ENCODE results near the gene PLA2G2C. TPM values are rescaled to one million over a fixed set of nuclear protein-coding genes. Genes with fewer than 3 reads are reported as not detected.

The PLA2G2C gene
- total RNA-seq, 4 donors from 2014 or later, result 0.33 to 0.42 (median 0.40) TPM; not detected in 1

- intact Hi-C loops (cut with DNase I), result loop anchor here (5.0 kb wide), 1 partner anchor 278 kb away; no protein-coding TSS in a partner anchor
- Histone ChIP-seq H3K27ac (replicated peaks in 1 of 4) (no peak overlapping the region), H3K36me3 (peaks cover 0 to 12% (median 5%) of the 10 kb centered on the region in 4 donors), H3K9me3 (no peaks in the 10 kb centered on the region), H3K4me3 (no peak overlapping the region), H3K4me1 (peaks cover 7 to 53% (median 50%) of the 10 kb centered on the region in 4 donors), H3K27me3 (no peaks in the 10 kb centered on the region)
- no peak for TF ChIP-seq POLR2AphosphoS5 (IDR thresholded peaks at IDR 0.05)
- WGBS, result 72% methylated on average over 4 of the region's 4 CpGs
- DNase-seq (ENCODE audit: extremely low spot score), result no peak
Measured at GRCh38 chr1:20195462-20195780, 9.1 kb upstream of the PLA2G2C start.

- no peak for DNase-seq (ENCODE audit: extremely low spot score)
- H3K36me3 ChIP-seq, result peaks cover 0 to 12% (median 5%) of the 10 kb centered on the region in 4 donors
- peak overlapping the region in 1 of 4 donors; percentile 25 for H3K27ac ChIP-seq (replicated peaks in 1 of 4)
- H3K27me3 ChIP-seq, result no peaks in the 10 kb centered on the region
- H3K9me3 ChIP-seq, result no peaks in the 10 kb centered on the region
- 46% methylated on average over 15 of the region's 15 CpGs for WGBS
- intact Hi-C loops (cut with DNase I), result loop anchor here (5.0 kb wide), 1 partner anchor 278 kb away; no protein-coding TSS in a partner anchor
- no peak overlapping the region for H3K4me3 ChIP-seq
- peaks cover 7 to 57% (median 55%) of the 10 kb centered on the region in 4 donors for H3K4me1 ChIP-seq
- peak in 1 of 2 donors; percentile 22 for TF ChIP-seq POLR2AphosphoS5 (IDR thresholded peaks at IDR 0.05)
- peak; percentile 66 to 85 (median 80) for TF ChIP-seq CTCF (IDR thresholded peaks at IDR 0.05)
- TF ChIP-seq POLR2A (IDR thresholded peaks at IDR 0.05; ENCODE audit: low read depth), result no peak
Measured at GRCh38 chr1:20194757-20195461, 8.6 kb upstream of the PLA2G2C start.

- WGBS, result 58% methylated on average over 2 of the region's 2 CpGs
- H3K9me3 ChIP-seq, result no peaks in the 10 kb centered on the region
- intact Hi-C loops (cut with DNase I), result no loop called here
- DNase-seq (ENCODE audit: extremely low spot score), result no peak
- no peak for TF ChIP-seq POLR2AphosphoS5 (IDR thresholded peaks at IDR 0.05)
- TF ChIP-seq EP300 (IDR thresholded peaks at IDR 0.05), result no peak
- no peak for TF ChIP-seq POLR2A (IDR thresholded peaks at IDR 0.05; ENCODE audit: low read depth)
- H3K4me3 ChIP-seq, result no peak overlapping the region
- no peaks in the 10 kb centered on the region for H3K27me3 ChIP-seq
- H3K36me3 ChIP-seq, result peaks cover 0 to 12% (median 5%) of the 10 kb centered on the region in 4 donors
- H3K4me1 ChIP-seq, result peaks cover 7 to 64% (median 62%) of the 10 kb centered on the region in 4 donors
- peak overlapping the region in 1 of 4 donors; percentile 25 for H3K27ac ChIP-seq (replicated peaks in 1 of 4)
Measured at GRCh38 chr1:20194224-20194623, 7.9 kb upstream of the PLA2G2C start.

- H3K9me3 ChIP-seq, result no peaks in the 10 kb centered on the region
- TF ChIP-seq POLR2AphosphoS5 (IDR thresholded peaks at IDR 0.05) (no peak), POLR2A (IDR thresholded peaks at IDR 0.05; ENCODE audit: low read depth) (no peak), CTCF (IDR thresholded peaks at IDR 0.05) (no peak)
- no peaks in the 10 kb centered on the region for H3K27me3 ChIP-seq
- no peak overlapping the region for H3K4me3 ChIP-seq
- intact Hi-C loops (cut with DNase I), result no loop called here
- H3K4me1 ChIP-seq, result peaks cover 16 to 77% (median 74%) of the 10 kb centered on the region in 4 donors
- peak overlapping the region; percentile 52 to 71 (median 64) for H3K27ac ChIP-seq (replicated peaks in 1 of 4)
- WGBS, result 94% methylated on average over 1 of the region's 1 CpG
- H3K36me3 ChIP-seq, result peaks cover 0 to 12% (median 5%) of the 10 kb centered on the region in 4 donors
- no peak for DNase-seq (ENCODE audit: extremely low spot score)
Measured at GRCh38 chr1:20192871-20193411, 6.6 kb upstream of the PLA2G2C start.

GRCh38 chr1:20192364-20192763 is 6.0 kb upstream of the PLA2G2C start:
- TF ChIP-seq POLR2A (IDR thresholded peaks at IDR 0.05; ENCODE audit: low read depth) (no peak), EP300 (IDR thresholded peaks at IDR 0.05) (peak; percentile 36), POLR2AphosphoS5 (IDR thresholded peaks at IDR 0.05) (peak; percentile 53 to 86)
- Histone ChIP-seq H3K27ac (replicated peaks in 1 of 4) (peak overlapping the region in 3 of 4 donors; percentile 58 to 71 (median 70)), H3K36me3 (peaks cover 0 to 12% (median 5%) of the 10 kb centered on the region in 4 donors), H3K27me3 (no peaks in the 10 kb centered on the region), H3K4me3 (no peak overlapping the region), H3K9me3 (no peaks in the 10 kb centered on the region), H3K4me1 (peaks cover 19 to 82% (median 79%) of the 10 kb centered on the region in 4 donors)
- no peak for DNase-seq (ENCODE audit: extremely low spot score)
- WGBS, result 64% methylated on average over 5 of the region's 5 CpGs
- intact Hi-C loops (cut with DNase I), result no loop called here

- Histone ChIP-seq H3K27me3 (no peaks in the 10 kb centered on the region), H3K4me1 (peaks cover 24 to 92% (median 89%) of the 10 kb centered on the region in 4 donors), H3K4me3 (no peak overlapping the region), H3K9me3 (no peaks in the 10 kb centered on the region), H3K27ac (replicated peaks in 1 of 4) (peak overlapping the region in 3 of 4 donors; percentile 58 to 71 (median 70)), H3K36me3 (peaks cover 0 to 12% (median 5%) of the 10 kb centered on the region in 4 donors)
- TF ChIP-seq POLR2AphosphoS5 (IDR thresholded peaks at IDR 0.05), result no peak
- TF ChIP-seq EP300 (IDR thresholded peaks at IDR 0.05), result no peak
- no peak for TF ChIP-seq CTCF (IDR thresholded peaks at IDR 0.05)
- no peak for TF ChIP-seq POLR2A (IDR thresholded peaks at IDR 0.05; ENCODE audit: low read depth)
- no peak for DNase-seq (ENCODE audit: extremely low spot score)
- 88% methylated on average over 12 of the region's 12 CpGs for WGBS
- intact Hi-C loops (cut with DNase I), result no loop called here
Measured at GRCh38 chr1:20191266-20191825, 5.0 kb upstream of the PLA2G2C start.
